GM19193 (cell line): ENCODE data around the gene QRSL1.
A peak's percentile ranks its signal among the peaks of the same experiment; 100 is the strongest.

Experiments
- POLR2A ChIP-seq: IDR thresholded peaks from 4 replicates; pipeline ENCODE4 v1.6.1; 2011; ENCODE audit not compliant: insufficient read depth, insufficient read length; ENCODE audit errors: extremely low read depth

Gene QRSL1

GRCh38 chr6:106617302-106617701, 12.1 kb upstream of the QRSL1 start:
- no peak for TF ChIP-seq POLR2A

- no peak for TF ChIP-seq POLR2A
Observed at GRCh38 chr6:106617857-106618256, 11.5 kb upstream of the QRSL1 start.

- TF ChIP-seq POLR2A: no peak
Observed at GRCh38 chr6:106618324-106618723, 11.1 kb upstream of the QRSL1 start.

GRCh38 chr6:106619223-106619622, 10.2 kb upstream of the QRSL1 start:
- TF ChIP-seq POLR2A: no peak

- TF ChIP-seq POLR2A: no peak
Observed at GRCh38 chr6:106620931-106621672, 8.3 kb upstream of the QRSL1 start.

GRCh38 chr6:106622412-106622811, 7.0 kb upstream of the QRSL1 start:
- TF ChIP-seq POLR2A: no peak

GRCh38 chr6:106623039-106623438, 6.3 kb upstream of the QRSL1 start:
- no peak for TF ChIP-seq POLR2A

GRCh38 chr6:106626485-106626884, 2.9 kb upstream of the QRSL1 start:
- TF ChIP-seq POLR2A: no peak

GRCh38 chr6:106628658-106629102, 698 bp upstream of the QRSL1 start:
- TF ChIP-seq POLR2A: no peak

- no peak for TF ChIP-seq POLR2A
Observed at GRCh38 chr6:106629859-106630163, 433 bp downstream of the QRSL1 start.

- TF ChIP-seq POLR2A: no peak
Observed at GRCh38 chr6:106630366-106630765, 988 bp downstream of the QRSL1 start.

GRCh38 chr6:106631346-106631745, 2.0 kb downstream of the QRSL1 start:
- TF ChIP-seq POLR2A: no peak

- no peak for TF ChIP-seq POLR2A
Observed at GRCh38 chr6:106634565-106634964, 5.2 kb downstream of the QRSL1 start.

GRCh38 chr6:106637051-106637716, 7.8 kb downstream of the QRSL1 start:
- peak; percentile 23 for TF ChIP-seq POLR2A

- no peak for TF ChIP-seq POLR2A
Observed at GRCh38 chr6:106637717-106638341, 8.5 kb downstream of the QRSL1 start.

GRCh38 chr6:106639812-106640211, 10.4 kb downstream of the QRSL1 start:
- no peak for TF ChIP-seq POLR2A
